ENCODE data around the gene ARHGAP10. TPM values are rescaled to one million over a fixed set of nuclear protein-coding genes. Genes with fewer than 3 reads are reported as not detected.

ARHGAP10 gene
- total RNA-seq, 1 experiment from 2014 or later: 11.7 TPM

GRCh38 chr4:148093065-148093464 lies 361.2 kb downstream of the ARHGAP10 start:
- BruUV-seq (replicated peaks): no TSS peak
- ATAC-seq (no peak), DNase-seq (ENCODE audit: low read depth, low spot score) (no peak)
- Histone ChIP-seq H3K4me3 (ENCODE audit: low read depth in 2 of 2, low read length in 2 of 2) (no peak overlapping the region), H3K27ac (ENCODE audit: low read length) (no peak overlapping the region), H3K36me3 (ENCODE audit: control insufficient read depth, insufficient read depth, low read length) (no peaks in the 10 kb centered on the region), H3K27me3 (ENCODE audit: control insufficient read depth, insufficient read depth, low read length) (no peaks in the 10 kb centered on the region), H3K4me1 (ENCODE audit: control insufficient read depth, insufficient read depth, low read length) (no peaks in the 10 kb centered on the region), H3K9me3 (ENCODE audit: control insufficient read depth, insufficient read depth, low read depth, low read length) (no peaks in the 10 kb centered on the region)
- intact Hi-C loops (cut with micrococcal nuclease; ENCODE audit: unreplicated experiment): no loop called here
- in situ Hi-C loops (cut with HindIII; ENCODE audit: low pct_unique_long_range_greater_than_20kb, low sequenced_read_pairs): no loop called here
- no peak for TF ChIP-seq SIN3A (IDR thresholded peaks at IDR 0.05; ENCODE audit: borderline replicate concordance, insufficient read depth, low read depth, low read length)
- CTCF ChIA-PET: no interaction called here
- POLR2A ChIA-PET: no interaction called here

- H3K27ac ChIP-seq (ENCODE audit: low read length): no peak overlapping the region
- intact Hi-C loops (cut with micrococcal nuclease; ENCODE audit: unreplicated experiment): no loop called here
- H3K36me3 ChIP-seq (ENCODE audit: control insufficient read depth, insufficient read depth, low read length): no peaks in the 10 kb centered on the region
- TF ChIP-seq TCF7L2 (IDR thresholded peaks at IDR 0.05; ENCODE audit: low read depth, low read length) (no peak), SIN3A (IDR thresholded peaks at IDR 0.05; ENCODE audit: borderline replicate concordance, insufficient read depth, low read depth, low read length) (no peak), POLR2AphosphoS5 (IDR thresholded peaks at IDR 0.05; ENCODE audit: low read depth, low read length) (no peak), REST (IDR thresholded peaks at IDR 0.05; ENCODE audit: insufficient read depth in 1 of 2, low read depth in 2 of 2, low read length in 1 of 2) (no peak), CTCF (IDR thresholded peaks at IDR 0.05) (no peak)
- no TSS peak for BruUV-seq (replicated peaks)
- in situ Hi-C loops (cut with HindIII; ENCODE audit: low pct_unique_long_range_greater_than_20kb, low sequenced_read_pairs): no loop called here
- H3K9me3 ChIP-seq (ENCODE audit: control insufficient read depth, insufficient read depth, low read depth, low read length): no peaks in the 10 kb centered on the region
- no peak overlapping the region for H3K4me3 ChIP-seq (ENCODE audit: low read depth in 2 of 2, low read length in 2 of 2)
- no peaks in the 10 kb centered on the region for H3K4me1 ChIP-seq (ENCODE audit: control insufficient read depth, insufficient read depth, low read length)
- no peaks in the 10 kb centered on the region for H3K27me3 ChIP-seq (ENCODE audit: control insufficient read depth, insufficient read depth, low read length)
- ChIA-PET CTCF (no interaction called here), POLR2A (no interaction called here)
- ATAC-seq (no peak), DNase-seq (ENCODE audit: low read depth, low spot score) (no peak)
Observed at GRCh38 chr4:148094149-148094548, 362.3 kb downstream of the ARHGAP10 start.

GRCh38 chr4:148095346-148095923 lies 363.5 kb downstream of the ARHGAP10 start:
- BruUV-seq (replicated peaks): no TSS peak
- H3K9me3 ChIP-seq (ENCODE audit: control insufficient read depth, insufficient read depth, low read depth, low read length): no peaks in the 10 kb centered on the region
- intact Hi-C loops (cut with micrococcal nuclease; ENCODE audit: unreplicated experiment): no loop called here
- peaks cover 2% of the 10 kb centered on the region; the same call in 1 of the 2 replicates for H3K27me3 ChIP-seq (ENCODE audit: control insufficient read depth, insufficient read depth, low read length)
- no peak for ATAC-seq
- no peaks in the 10 kb centered on the region for H3K36me3 ChIP-seq (ENCODE audit: control insufficient read depth, insufficient read depth, low read length)
- CTCF ChIA-PET: no interaction called here
- no peak overlapping the region for H3K4me3 ChIP-seq (ENCODE audit: low read depth in 2 of 2, low read length in 2 of 2)
- in situ Hi-C loops (cut with HindIII; ENCODE audit: low pct_unique_long_range_greater_than_20kb, low sequenced_read_pairs): no loop called here
- H3K4me1 ChIP-seq (ENCODE audit: control insufficient read depth, insufficient read depth, low read length): no peaks in the 10 kb centered on the region
- POLR2A ChIA-PET: no interaction called here
- TF ChIP-seq POLR2AphosphoS5 (IDR thresholded peaks at IDR 0.05; ENCODE audit: low read depth, low read length): no peak
- TF ChIP-seq CTCF (IDR thresholded peaks at IDR 0.05): no peak
- no peak for TF ChIP-seq SIN3A (IDR thresholded peaks at IDR 0.05; ENCODE audit: borderline replicate concordance, insufficient read depth, low read depth, low read length)
- TF ChIP-seq TCF7L2 (IDR thresholded peaks at IDR 0.05; ENCODE audit: low read depth, low read length): no peak
- TF ChIP-seq REST (IDR thresholded peaks at IDR 0.05; ENCODE audit: insufficient read depth in 1 of 2, low read depth in 2 of 2, low read length in 1 of 2): no peak
- no peak for DNase-seq (ENCODE audit: low read depth, low spot score)
- no peak overlapping the region for H3K27ac ChIP-seq (ENCODE audit: low read length)

Measured in Panc1 (cell line).